Fibroblast of villous mesenchyme (primary cell): ENCODE data around the gene SH2D4B. TPM values are rescaled to one million over a fixed set of nuclear protein-coding genes. Genes with fewer than 3 reads are reported as not detected.

ENCODE experiments used
- DNase-seq: peaks from one replicate; pipeline ENCODE4 v3.0.0-alpha.2; 2010; ENCODE audit warnings: low read depth
- H3K4me3 ChIP-seq: 2 replicates; pipeline ENCODE4 v1.5.1; 2011; ENCODE audit warnings: low read depth, mild to moderate bottlenecking, low read length
- total RNA-seq: library from RNA; depleted of rRNA; stranded (reverse); fragments of >200 nt; gene quantifications from 2 replicates; pipeline ENCODE4 v1.2.3, GENCODE V29; 2012
- TF ChIP-seq, protein P1 (sequence below): IDR thresholded peaks from 2 replicates; pipeline ENCODE4 v1.5.1; 2012; ENCODE audit warnings: low read depth, mild to moderate bottlenecking, low read length; ENCODE audit not compliant: insufficient read depth

The SH2D4B gene
- total RNA-seq, 1 donor, result not detected

DNA sequence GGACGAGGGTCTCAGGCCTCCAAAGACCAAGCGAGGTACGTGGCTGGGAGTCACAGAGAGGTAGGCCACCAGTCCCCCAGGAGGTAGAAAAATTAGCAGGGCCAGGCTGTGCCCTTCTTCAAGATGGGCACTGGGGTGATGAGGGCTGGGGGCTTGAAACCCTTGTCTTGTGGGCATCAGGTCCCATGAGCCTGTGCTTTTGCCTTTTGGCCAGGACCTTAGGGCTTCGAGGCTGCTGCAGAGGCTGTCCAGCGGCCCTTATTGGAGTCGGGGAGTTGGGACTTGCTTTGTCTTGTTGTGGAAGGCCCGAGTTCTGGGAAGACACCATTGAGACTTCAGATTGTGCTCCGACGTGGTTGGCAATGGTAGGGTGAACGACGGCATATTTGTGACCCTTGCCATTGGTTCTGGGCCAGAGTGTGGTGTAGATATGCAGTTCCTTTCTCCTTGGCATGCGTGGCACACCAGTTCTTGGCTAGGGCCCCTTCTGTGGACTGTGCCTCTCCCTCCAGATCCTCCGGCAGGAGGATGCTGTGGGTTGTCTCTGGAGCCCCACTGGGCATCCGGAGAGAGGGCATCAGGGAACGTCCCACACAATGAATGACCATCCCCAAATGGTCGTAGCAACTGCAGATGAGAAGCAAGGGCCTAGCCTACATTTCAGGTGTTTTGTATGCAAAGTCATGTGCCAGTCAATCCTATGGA lies 931 bp downstream of the SH2D4B start:
- no peak for DNase-seq
- TF ChIP-seq, protein P1, sequence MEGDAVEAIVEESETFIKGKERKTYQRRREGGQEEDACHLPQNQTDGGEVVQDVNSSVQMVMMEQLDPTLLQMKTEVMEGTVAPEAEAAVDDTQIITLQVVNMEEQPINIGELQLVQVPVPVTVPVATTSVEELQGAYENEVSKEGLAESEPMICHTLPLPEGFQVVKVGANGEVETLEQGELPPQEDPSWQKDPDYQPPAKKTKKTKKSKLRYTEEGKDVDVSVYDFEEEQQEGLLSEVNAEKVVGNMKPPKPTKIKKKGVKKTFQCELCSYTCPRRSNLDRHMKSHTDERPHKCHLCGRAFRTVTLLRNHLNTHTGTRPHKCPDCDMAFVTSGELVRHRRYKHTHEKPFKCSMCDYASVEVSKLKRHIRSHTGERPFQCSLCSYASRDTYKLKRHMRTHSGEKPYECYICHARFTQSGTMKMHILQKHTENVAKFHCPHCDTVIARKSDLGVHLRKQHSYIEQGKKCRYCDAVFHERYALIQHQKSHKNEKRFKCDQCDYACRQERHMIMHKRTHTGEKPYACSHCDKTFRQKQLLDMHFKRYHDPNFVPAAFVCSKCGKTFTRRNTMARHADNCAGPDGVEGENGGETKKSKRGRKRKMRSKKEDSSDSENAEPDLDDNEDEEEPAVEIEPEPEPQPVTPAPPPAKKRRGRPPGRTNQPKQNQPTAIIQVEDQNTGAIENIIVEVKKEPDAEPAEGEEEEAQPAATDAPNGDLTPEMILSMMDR, result no peak
- H3K4me3 ChIP-seq, result no peak overlapping the region

DNA sequence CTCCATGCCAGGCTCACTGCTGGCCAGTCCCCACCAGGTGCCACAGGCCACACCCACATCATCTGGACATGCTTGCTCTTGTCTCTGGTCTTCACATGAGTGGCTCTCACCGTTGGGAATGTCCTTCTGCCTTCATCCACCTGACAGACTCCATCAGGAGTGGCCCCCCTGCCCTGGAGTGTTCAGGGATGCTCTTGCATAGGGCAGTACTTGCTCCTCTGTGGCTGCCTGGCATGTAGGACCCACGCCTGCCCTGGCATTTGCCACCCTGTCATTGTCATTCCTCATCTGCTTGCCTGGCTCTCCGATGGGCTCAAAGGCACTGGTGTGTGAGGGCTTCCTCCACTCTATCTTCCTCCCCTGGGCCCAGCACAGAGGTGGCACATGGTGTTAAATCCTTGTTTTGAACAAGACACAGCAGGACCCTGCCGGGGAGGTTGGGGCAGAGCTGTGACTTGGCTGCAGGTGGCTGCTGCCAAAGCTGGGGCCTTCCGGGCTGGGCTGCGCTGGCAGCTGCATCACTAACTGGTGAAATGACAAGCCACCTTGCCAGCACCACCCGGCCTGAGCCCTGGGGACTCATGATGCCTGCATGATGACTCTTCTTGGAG lies 1.8 kb downstream of the SH2D4B start:
- H3K4me3 ChIP-seq, result no peak overlapping the region
- TF ChIP-seq, protein P1, result no peak
- no peak for DNase-seq

- no peak for DNase-seq
- H3K4me3 ChIP-seq, result no peak overlapping the region
- TF ChIP-seq, protein P1, result no peak
Observed at GRCh38 chr10:80540136-80540535, 2.4 kb downstream of the SH2D4B start.

DNA sequence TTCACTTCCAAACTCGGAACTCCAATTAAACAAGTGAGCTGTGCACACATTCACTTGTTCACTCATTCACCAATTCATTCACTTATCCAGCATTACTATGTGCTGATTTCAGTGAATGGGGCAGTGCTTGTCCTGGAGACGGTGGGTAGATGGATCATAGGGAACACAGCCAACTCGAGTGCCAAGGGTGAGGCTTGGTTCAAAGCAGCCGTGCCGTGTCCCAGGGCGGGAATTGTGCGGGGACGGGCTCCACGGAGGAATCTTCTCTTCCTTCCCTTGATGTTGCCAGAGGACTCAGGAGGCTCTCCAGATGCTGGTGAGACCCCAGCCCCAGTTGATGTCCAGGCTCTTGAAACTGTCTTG lies 2.9 kb downstream of the SH2D4B start:
- no peak overlapping the region for H3K4me3 ChIP-seq
- TF ChIP-seq, protein P1, result no peak
- DNase-seq, result no peak

DNA sequence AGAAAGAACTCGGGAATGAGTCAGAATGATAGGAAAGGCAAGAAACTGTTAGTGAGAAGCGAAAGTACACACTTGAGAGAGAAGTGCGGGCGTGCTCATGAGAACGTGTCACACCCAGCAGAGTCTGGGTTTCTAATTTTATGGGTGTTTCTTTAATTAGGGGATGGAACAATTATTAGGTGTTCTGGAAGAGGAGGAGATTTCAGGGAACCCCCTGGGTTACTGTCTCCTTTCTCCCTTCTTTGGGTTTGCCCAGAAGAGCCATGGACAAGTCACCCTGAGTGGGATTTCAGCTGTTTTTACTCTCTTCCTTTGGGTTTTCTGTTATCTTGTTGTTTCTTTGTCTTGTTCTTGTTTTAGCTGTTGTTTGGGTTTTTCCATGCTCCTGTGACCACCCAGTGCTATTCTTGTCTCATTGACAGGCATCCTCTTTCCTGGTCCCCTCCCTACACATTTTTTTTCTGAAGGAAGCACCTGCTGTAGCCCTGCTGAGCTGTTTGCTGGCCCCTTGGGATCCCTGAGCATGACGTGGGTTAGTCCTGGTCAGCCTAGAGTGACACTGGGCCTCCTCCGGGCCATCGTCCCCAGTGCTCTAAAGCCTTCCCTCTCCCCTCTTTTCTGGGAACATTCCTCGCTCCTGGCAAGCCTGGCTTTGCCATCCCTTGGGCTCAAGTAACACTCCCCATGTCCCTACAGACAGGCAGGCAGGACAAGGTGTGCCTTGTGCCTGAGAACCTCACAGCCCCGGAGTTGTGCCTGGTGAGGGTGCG lies 3.5 kb downstream of the SH2D4B start:
- H3K4me3 ChIP-seq, result no peak overlapping the region
- no peak for DNase-seq
- TF ChIP-seq, protein P1, result no peak

DNA sequence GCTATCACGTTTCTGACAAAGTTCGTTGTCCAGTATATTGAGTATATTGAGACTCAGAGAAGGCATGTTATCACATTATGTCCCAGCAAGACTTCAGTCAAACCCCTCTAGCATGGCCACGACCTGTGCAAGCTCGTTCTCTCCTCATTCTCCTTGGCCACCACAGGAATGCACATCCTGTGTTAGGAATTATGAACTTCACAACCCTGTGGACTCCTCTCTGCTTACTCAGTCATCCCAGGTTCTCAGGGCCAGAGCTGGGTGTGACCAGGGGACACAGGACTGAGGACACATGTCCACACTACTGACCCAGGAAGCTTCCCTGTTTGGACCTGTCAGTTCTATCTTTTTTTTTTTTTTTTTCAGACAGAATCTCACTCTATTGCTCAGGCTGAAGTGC lies 4.4 kb downstream of the SH2D4B start:
- TF ChIP-seq, protein P1, result no peak
- H3K4me3 ChIP-seq, result no peak overlapping the region
- peak; percentile 15 for DNase-seq
